Fibroblast of skin of back (primary cell): ENCODE data around the gene LSP1.
"Not testable (repeated sequence)": the region's sequence is repeated elsewhere in the genome, so short reads cannot be mapped to it uniquely, and the experiment has no call there.

Experiments
- DNase-seq: peaks from one replicate; pipeline ENCODE4 v3.0.0-alpha.2; 2013

LSP1 gene

GRCh38 chr11:1928891-1929541, 76.1 kb downstream of the LSP1 start:
- no peak for DNase-seq

DNA sequence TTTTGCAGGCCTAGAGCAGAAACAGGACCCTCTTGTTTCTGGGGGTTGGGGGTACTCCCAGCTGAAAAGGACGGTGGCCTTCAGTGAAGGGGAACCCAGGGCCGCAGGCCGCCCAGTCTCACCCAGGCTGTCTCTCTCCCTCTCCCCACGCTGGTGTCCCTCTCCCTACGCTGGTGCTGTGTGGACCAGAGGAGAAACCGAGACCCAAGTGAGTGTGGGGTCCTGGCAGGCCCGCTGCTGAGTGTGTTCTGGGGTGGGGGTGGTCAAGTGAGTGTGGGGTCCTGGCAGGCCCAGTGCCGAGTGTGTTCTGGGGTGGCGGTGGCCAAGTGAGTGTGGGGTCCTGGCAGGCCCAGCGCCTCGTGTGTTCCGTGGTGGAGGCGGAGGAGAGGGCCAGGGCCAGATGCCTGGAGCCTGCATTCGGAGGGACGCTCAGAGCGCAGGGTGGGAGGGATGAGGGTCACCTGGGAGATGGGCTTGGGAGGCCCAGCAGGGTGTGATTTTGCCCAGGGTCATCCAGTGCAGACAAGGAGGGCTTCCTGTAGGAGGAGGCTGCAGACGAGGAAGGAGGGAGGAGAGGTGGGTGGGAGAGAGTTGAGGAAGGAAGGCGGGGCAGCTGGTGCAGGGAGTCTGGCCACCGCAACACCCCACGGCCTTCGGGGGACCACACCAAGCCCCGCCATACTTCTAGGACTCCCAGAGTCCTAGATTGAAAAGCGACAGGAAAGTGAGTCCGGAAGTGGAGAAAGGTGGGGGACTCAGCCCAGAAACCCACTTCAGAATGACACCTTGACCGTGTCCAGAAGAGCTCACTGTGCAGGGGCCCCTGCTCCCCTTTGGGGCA, 77.0 kb downstream of the LSP1 start:
- DNase-seq, result no peak

- DNase-seq, result no peak
Observed at GRCh38 chr11:1930462-1930830, 77.6 kb downstream of the LSP1 start.

- peak; percentile 69 for DNase-seq
Observed at GRCh38 chr11:1931341-1932104, 78.6 kb downstream of the LSP1 start.

DNA sequence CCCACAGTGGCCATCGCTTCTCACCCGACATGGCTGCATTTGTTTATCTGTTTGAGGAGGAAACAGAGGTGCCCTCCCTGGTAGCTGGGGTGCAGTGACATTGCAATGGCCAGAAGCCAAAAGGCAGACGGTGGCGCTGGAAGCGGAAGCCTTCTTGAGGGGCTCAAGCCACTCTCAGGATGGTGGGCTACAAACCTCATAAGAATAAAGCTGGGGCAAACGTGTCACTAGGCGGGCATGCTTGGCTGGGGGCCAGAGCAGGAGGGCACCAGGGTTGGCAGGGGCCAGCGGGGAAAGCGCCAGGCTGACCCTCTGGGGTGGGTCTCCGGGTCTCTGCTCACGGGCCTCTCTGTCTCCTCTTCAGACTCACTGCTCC, 79.2 kb downstream of the LSP1 start:
- no peak for DNase-seq

- DNase-seq, result no peak
Observed at GRCh38 chr11:1932681-1933080, 79.8 kb downstream of the LSP1 start.

GRCh38 chr11:1933416-1934334, 80.8 kb downstream of the LSP1 start:
- DNase-seq, result no peak

DNA sequence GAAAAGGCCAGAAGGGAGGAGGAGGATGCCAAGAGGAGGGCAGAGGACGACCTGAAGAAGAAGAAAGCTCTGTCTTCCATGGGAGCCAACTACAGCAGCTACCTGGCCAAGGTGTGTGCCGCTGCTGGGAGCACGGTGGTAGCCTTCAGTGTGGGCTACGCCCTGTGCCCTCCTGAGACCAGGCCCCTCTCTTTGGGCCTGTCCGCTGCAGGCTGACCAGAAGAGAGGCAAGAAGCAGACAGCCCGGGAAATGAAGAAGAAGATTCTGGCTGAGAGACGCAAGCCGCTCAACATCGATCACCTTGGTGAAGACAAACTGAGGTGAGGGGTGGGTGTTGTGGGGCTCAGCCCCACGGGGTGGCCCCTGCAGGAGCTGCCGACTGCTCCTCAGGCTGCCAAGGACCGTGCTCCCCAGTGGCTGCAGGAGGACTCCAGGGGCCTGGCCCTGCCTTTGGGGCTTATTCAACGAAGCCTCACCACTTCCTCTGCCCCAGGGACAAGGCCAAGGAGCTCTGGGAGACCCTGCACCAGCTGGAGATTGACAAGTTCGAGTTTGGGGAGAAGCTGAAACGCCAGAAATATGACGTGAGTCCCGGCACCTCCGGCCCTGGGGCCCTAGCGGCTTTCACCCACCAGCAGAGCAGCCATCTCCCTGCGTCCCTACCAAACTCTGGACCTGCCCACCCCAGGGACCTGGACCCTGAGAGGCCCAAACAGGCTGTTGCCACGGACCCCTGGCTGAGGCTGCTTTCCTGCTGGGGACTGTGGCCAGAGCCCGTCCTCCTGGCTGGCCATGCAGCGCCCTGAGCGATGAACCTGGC, 81.7 kb downstream of the LSP1 start:
- DNase-seq, result no peak

DNA sequence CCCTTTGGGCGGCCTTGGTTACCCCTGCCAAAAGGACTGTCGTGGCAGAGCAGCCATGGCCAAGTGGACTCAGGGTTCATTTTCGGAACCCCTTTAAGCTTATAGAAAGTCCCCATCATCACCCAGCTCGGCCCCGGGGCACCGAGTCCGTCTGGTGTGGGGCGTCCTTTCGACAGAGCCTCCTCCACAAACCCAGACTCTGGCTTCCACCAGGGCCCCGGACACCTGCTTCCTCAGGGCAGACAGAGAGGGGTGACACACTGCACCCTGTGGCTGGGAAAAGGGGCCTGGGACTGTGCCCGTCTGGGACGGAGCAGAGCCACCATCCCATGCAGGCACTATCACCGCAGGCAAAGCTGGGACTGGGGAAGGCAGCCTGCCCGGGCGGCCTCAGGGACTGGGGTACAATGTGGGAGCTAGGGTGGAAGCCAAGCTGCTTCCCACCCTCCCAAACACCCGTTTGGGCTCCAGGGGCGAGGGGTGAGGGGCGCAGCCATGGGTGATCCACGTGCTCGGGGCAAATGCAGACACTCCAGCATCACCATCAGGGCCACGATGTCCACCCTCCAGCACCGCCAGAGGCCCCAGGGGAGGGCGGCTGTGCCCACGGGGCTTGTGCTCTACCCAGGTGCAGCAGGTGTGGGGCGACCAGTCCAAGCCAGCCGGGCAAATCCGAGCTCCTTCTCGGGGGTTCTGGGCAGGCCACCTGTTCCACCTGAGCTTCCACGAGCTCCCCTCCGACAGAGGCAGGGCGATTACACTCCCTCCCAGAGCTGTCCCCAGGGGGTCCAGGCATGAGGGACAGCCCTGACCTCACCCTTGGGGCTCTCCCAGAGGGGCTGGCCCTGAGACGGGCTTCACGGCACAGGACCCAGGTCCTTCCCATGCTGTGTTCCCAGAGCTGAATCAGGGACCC, 82.5 kb downstream of the LSP1 start:
- DNase-seq, result no peak

- DNase-seq, result no peak
Observed at GRCh38 chr11:1936072-1936780, 83.3 kb downstream of the LSP1 start.

DNA sequence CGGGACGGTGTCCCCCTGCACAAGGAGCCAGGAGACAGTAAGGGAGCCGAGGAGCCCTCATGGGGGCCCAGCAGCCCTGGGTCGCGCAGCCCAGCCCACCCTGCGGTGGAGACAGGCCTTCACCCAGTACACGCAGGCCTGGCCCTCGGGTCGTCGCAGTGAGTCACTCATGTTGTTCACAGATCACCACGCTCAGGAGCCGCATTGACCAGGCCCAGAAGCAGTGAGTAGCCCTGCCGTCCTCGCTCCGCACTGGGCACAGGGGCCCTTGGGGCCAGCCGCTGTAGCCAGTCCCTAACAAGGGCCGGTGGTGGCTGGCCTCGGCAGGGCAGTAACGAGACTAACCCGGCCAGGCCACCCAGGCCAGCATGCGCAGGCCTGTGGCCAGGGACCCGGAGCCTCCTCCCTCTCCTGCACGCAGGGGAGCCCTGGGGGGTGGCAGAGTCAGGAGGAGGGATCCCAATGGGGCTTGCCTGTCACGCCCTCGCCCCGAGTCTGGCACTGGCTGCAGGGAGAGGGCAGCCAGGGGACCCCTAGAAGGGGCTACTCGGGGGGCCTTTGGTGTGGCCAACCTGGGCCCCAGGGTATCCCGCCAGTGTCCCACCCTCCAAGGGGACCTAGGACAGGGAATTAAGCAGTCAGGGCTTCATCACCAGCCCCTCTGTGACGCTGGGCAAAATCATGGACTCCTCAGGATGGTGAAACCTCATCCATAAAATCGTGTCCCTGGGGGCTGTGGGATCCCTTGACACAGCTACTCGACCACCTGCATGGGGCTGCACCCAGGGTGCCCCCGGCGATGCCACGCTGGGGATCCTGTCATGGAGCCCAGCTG, 84.1 kb downstream of the LSP1 start:
- DNase-seq, result no peak

- DNase-seq, result no peak
Observed at GRCh38 chr11:1937616-1938342, 84.9 kb downstream of the LSP1 start.

- DNase-seq, result no peak
Observed at GRCh38 chr11:1938343-1939005, 85.6 kb downstream of the LSP1 start.

DNA sequence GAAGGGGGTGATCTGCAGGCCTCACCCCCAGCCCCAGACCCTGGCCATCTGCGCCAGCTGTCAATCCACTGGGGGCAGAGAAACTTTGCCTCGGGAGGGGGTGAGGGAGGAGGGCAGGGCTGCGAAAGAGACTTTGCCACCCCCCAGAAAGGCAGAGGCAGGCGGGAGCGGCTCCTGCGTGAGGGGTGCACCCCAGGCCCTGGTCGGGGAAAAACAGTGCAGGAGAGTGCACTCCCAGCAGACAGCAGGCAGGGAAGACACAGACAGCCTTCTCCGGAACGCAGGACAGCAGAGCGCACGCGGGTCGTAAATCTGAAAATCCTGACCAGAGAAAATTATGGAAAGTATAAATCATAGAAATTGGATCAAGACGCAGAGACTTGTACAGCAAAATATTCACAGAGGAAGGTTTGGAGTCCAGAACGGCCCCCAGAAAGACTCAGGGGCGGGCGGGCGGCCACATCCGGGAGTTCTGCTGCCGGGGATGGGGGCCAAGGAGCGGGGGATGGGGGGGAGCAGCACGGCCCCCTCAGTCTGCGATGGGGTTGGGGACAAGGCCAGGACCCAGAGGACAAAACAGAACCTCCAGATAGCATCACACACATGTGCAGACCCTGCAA, 86.2 kb downstream of the LSP1 start:
- DNase-seq, result no peak

DNA sequence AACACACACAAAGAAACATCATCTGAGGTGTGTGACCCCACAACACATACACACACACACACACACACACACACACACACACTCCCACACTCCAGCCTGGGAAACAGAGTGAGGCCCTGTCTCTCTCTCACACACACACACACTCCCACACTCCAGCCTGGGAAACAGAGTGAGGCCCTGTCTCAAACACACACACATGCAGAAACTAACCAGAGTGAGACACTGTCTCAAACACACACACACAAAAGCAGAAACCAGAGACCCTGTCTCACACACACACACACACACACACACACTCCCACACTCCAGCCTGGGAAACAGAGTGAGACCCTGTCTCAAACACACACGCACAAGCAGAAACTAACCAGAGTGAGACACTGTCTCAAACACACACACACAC, 86.9 kb downstream of the LSP1 start:
- DNase-seq, result not testable (repeated sequence)
